Muscle layer of duodenum (tissue), 2 donors: Measurements from ENCODE around the gene MOAP1.
"Not testable (repeated sequence)": the region's sequence is repeated elsewhere in the genome, so short reads cannot be mapped to it uniquely, and the experiment has no call there.

ENCODE experiments used
- H3K27ac ChIP-seq: one replicate; pipeline ENCODE4 v1.7.0; 2013; ENCODE audit warnings: mild to moderate bottlenecking, low read length
- H3K27me3 ChIP-seq: one replicate; pipeline ENCODE4 v1.7.0; 2013; ENCODE audit warnings: low read depth, mild to moderate bottlenecking, control low read depth, low read length
- H3K36me3 ChIP-seq, 2 donors: one replicate each; pipeline ENCODE4 v1.7.0; 2013; ENCODE audit warnings: low read length in 2 of 2, control low read depth in 1 of 2, mild to moderate bottlenecking in 1 of 2; ENCODE audit not compliant: insufficient read depth in 2 of 2, control insufficient read depth in 1 of 2
- H3K4me1 ChIP-seq, 2 donors: one replicate each; pipeline ENCODE4 v1.7.0; 2013; ENCODE audit warnings: low read length in 2 of 2, mild to moderate bottlenecking in 2 of 2, control low read depth in 1 of 2, moderate library complexity in 1 of 2; ENCODE audit not compliant: insufficient read depth in 2 of 2, control insufficient read depth in 1 of 2
- H3K4me3 ChIP-seq, 2 donors: one replicate each; pipeline ENCODE4 v1.7.0; 2013; ENCODE audit warnings: low read length in 2 of 2, low read depth in 1 of 2, mild to moderate bottlenecking in 1 of 2
- H3K9me3 ChIP-seq, 2 donors: one replicate each; pipeline ENCODE4 v1.7.0; 2013; ENCODE audit warnings: low read length in 2 of 2, control low read depth in 1 of 2, mild to moderate bottlenecking in 1 of 2; ENCODE audit not compliant: control insufficient read depth in 1 of 2
- donor health status: healthy.

Gene MOAP1

GRCh38 chr14:93184391-93185348, at the start of gene MOAP1, which contains the start of gene LYSET:
MOAP1 (minus strand) TSS chr14:93184897; CDS start chr14:93184242, 655 bp downstream.
LYSET (plus strand) TSS chr14:93185317; CDS start chr14:93185406, 89 bp downstream.
- Histone ChIP-seq H3K36me3 (peaks cover 0 to 3% of the 10 kb centered on the region in 2 donors), H3K4me3 (peak within 1 kb of the TSS; percentile 94 to 95), H3K4me1 (peaks cover 16 to 23% of the 10 kb centered on the region in 2 donors), H3K27ac (peak within 1 kb of the TSS; percentile 96), H3K9me3 (no peaks in the 10 kb centered on the region), H3K27me3 (no peaks in the 10 kb centered on the region)

- H3K27ac ChIP-seq, H3K9me3 ChIP-seq, H3K4me3 ChIP-seq, H3K4me1 ChIP-seq, H3K27me3 ChIP-seq: not testable (repeated sequence)
- peaks cover 8 to 10% of the 10 kb centered on the region in 2 donors for H3K36me3 ChIP-seq
Measured at GRCh38 chr14:93233078-93233477, 48.4 kb upstream of the MOAP1 start.

DNA sequence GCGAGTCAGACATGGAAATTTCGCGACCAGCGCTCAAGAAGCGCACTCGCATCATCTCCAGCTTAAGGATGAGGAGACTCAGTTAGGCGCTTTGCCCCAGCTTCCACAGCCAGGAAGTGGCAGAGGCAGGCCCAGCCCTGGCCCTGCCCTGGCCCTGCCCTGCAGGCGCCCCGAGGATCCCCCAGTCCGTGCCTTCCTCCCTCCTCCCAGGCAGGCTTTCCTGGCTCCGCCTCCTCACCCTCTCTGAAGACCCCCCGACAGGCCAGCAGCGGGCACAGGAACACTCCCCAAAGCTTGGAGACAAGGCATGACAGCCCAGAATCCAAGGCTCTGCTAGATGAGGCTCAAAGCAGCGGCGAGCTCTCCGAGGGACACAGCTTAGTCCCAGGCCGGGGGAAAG, 47.5 kb upstream of the MOAP1 start:
- Histone ChIP-seq H3K9me3 (no peaks in the 10 kb centered on the region), H3K36me3 (peaks cover 17 to 19% of the 10 kb centered on the region in 2 donors), H3K27ac (no peak overlapping the region), H3K4me3 (peak overlapping the region; percentile 49 to 64), H3K4me1 (no peaks in the 10 kb centered on the region), H3K27me3 (no peaks in the 10 kb centered on the region)

- Histone ChIP-seq H3K4me1 (no peaks in the 10 kb centered on the region), H3K27ac (no peak overlapping the region), H3K27me3 (no peaks in the 10 kb centered on the region), H3K4me3 (peak overlapping the region; percentile 49 to 64), H3K9me3 (no peaks in the 10 kb centered on the region), H3K36me3 (peaks cover 19 to 25% of the 10 kb centered on the region in 2 donors)
Measured at GRCh38 chr14:93231129-93231979, 46.7 kb upstream of the MOAP1 start.

- H3K4me1 ChIP-seq = no peaks in the 10 kb centered on the region
- H3K27ac ChIP-seq = no peak overlapping the region
- H3K9me3 ChIP-seq = no peaks in the 10 kb centered on the region
- peaks cover 19 to 33% of the 10 kb centered on the region in 2 donors for H3K36me3 ChIP-seq
- H3K4me3 ChIP-seq = no peak overlapping the region
- H3K27me3 ChIP-seq = no peaks in the 10 kb centered on the region
Measured at GRCh38 chr14:93230539-93230938, 45.8 kb upstream of the MOAP1 start.

- no peaks in the 10 kb centered on the region for H3K27me3 ChIP-seq
- no peak overlapping the region for H3K4me3 ChIP-seq
- H3K36me3 ChIP-seq = peaks cover 19 to 49% of the 10 kb centered on the region in 2 donors
- H3K27ac ChIP-seq = no peak overlapping the region
- H3K9me3 ChIP-seq = no peaks in the 10 kb centered on the region
- no peaks in the 10 kb centered on the region for H3K4me1 ChIP-seq
Measured at GRCh38 chr14:93228550-93228949, 43.9 kb upstream of the MOAP1 start.

GRCh38 chr14:93223565-93223964, 38.9 kb upstream of the MOAP1 start:
- Histone ChIP-seq H3K27me3 (no peaks in the 10 kb centered on the region), H3K4me1 (no peaks in the 10 kb centered on the region), H3K36me3 (peaks cover 30 to 65% of the 10 kb centered on the region in 2 donors), H3K4me3 (no peak overlapping the region), H3K27ac (no peak overlapping the region), H3K9me3 (no peaks in the 10 kb centered on the region)

DNA sequence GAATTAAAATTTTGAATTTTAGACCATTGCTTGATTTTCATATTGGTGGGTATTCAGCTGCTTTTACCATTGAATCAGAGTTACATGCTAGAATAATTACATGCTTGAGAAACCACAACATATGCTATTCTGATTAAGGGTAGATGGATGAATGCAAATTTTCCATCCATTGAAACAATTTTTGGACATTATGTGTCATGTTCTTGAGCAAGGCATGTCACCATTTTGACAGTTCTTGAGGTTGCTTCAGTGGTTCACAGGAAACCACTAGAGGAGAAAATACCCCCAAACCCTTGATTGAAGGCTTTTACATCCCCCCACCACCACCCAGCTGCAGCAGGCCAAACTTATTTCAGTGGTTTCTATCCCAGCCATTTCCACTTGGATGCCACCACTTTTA, 35.8 kb upstream of the MOAP1 start:
- no peak overlapping the region for H3K27ac ChIP-seq
- no peaks in the 10 kb centered on the region for H3K9me3 ChIP-seq
- H3K4me3 ChIP-seq = no peak overlapping the region
- H3K27me3 ChIP-seq = no peaks in the 10 kb centered on the region
- H3K4me1 ChIP-seq = no peaks in the 10 kb centered on the region
- H3K36me3 ChIP-seq = peaks cover 28 to 61% of the 10 kb centered on the region in 2 donors

GRCh38 chr14:93219103-93219726, 34.5 kb upstream of the MOAP1 start:
- H3K9me3 ChIP-seq = no peaks in the 10 kb centered on the region
- H3K36me3 ChIP-seq = peaks cover 34 to 58% of the 10 kb centered on the region in 2 donors

GRCh38 chr14:93214598-93214997, 29.9 kb upstream of the MOAP1 start:
- H3K27ac ChIP-seq = no peak overlapping the region
- peaks cover 27 to 50% of the 10 kb centered on the region in 2 donors for H3K36me3 ChIP-seq
- H3K9me3 ChIP-seq = no peaks in the 10 kb centered on the region
- H3K4me1 ChIP-seq = no peaks in the 10 kb centered on the region
- H3K27me3 ChIP-seq = no peaks in the 10 kb centered on the region
- no peak overlapping the region for H3K4me3 ChIP-seq

More at GRCh38 chr14:93219103-93219726, 34.5 kb upstream of the MOAP1 start:
- Histone ChIP-seq H3K4me1 (no peaks in the 10 kb centered on the region), H3K27me3 (no peaks in the 10 kb centered on the region), H3K4me3 (no peak overlapping the region), H3K27ac (no peak overlapping the region)
